ENCODE results near the gene NDUFAF8.
"Not testable (repeated sequence)": the region's sequence is repeated elsewhere in the genome, so short reads cannot be mapped to it uniquely, and the experiment has no call there.

NDUFAF8 gene

DNA sequence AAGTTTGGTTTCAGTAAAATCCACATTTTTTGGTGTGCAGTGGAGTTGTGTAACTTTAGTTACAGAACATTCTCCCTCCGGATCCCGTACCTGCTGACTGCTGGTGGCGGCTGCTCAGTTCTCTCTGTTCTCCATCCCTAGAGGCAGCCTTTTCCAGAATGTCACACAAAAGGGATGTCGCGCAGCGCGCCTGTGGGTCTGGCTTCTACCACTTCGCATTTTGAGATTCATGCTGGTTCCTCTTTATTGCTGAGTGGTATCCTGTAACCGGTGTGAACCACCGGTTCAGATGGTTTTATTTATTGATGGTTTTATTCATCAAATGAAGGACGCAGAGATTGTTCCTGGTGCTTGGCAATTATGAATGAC is 15.4 kb upstream of the NDUFAF8 start:
- DNase-seq (ENCODE audit: low read depth) = no peak

DNA sequence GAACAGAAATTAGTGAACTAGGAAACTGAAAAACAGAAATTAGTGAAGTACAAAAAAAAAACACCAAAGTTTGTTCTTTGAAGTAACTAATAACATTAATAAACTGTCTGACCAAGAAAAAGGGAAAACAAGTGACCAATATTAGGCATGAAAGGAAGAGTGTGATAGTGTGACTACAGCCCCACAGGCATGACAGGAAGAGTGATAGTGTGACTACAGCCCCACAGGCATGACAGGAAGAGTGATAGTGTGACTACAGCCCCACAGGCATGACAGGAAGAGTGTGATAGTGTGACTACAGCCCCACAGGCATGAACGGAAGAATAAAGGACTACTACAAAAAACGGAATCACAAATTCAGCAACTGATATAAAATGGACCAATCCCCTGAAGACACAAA is 11.5 kb upstream of the NDUFAF8 start:
- not testable (repeated sequence) for DNase-seq (ENCODE audit: low read depth)

DNA sequence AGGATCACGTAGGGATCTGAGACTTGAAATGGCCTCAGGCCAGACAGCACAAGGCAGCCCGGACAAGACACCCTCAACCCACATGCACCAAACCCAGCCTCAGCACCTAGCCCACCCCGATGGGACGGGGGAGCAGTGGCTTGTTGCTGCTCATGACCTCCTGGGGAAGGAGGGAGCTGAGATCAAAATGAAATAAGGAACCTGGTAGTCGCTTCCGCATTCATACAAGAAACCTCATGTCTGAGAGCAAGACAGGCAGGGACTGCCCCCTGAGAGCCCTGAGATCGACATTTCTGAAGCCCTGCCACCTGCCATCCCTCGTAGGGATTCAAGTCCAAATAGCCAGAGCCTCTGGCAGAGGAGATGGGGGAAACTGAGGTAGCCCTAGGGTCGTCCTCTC is 10.7 kb upstream of the NDUFAF8 start:
- DNase-seq (ENCODE audit: low read depth) = no peak

DNA sequence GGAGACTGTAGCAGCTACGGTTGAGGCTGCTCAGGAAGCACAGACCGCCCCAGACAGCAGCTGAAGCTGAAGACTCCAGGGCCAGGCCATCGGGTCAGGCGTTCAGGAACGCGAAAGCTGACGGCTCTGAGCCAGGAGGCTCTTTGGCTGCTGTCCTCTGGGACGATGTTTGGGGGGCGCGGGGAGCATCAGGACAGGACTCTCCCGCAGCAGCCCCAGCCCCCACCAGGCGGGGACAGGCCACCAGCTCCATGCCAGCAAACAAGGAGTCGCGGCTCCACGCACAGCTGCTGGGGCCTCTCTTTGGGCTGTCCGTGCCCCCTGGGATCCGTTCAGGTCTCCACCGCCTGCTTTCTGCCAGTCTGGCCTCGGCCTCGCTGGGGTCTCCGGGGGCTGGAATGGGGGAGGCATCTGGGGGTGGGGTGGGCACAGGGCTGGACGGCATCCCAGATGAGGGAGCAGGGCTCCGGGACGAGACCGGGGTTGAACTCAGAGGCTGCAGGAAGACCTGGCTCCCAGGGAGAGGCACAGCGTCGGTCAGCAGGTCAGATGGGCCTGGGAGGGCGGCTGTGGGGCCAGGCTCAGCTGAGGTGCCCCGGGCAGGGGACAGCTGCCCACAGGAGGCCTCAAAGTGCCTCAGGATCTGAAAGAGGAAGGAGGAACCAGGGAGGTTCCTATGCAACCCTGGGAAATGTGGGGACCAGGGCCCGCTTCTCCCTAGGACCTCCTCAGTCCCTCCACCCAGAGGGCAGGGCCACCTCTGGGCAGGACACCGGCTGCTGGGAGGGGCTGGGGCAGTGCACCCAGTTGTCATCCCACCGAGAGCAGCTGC is 10.1 kb upstream of the NDUFAF8 start:
- no peak for DNase-seq (ENCODE audit: low read depth)

DNA sequence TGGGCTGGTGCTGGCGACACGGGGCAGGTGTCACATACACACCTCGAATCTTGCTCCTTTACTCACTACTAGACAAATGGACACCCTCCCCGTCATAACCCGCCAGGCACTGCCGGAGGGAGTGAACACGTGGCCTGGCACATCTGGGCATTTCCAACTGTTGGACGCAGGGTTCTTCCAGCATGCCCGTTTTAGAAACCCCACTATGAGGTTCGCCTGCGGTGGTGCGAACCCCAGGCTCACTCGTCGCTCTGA is 9.5 kb upstream of the NDUFAF8 start:
- DNase-seq (ENCODE audit: low read depth) = no peak

DNA sequence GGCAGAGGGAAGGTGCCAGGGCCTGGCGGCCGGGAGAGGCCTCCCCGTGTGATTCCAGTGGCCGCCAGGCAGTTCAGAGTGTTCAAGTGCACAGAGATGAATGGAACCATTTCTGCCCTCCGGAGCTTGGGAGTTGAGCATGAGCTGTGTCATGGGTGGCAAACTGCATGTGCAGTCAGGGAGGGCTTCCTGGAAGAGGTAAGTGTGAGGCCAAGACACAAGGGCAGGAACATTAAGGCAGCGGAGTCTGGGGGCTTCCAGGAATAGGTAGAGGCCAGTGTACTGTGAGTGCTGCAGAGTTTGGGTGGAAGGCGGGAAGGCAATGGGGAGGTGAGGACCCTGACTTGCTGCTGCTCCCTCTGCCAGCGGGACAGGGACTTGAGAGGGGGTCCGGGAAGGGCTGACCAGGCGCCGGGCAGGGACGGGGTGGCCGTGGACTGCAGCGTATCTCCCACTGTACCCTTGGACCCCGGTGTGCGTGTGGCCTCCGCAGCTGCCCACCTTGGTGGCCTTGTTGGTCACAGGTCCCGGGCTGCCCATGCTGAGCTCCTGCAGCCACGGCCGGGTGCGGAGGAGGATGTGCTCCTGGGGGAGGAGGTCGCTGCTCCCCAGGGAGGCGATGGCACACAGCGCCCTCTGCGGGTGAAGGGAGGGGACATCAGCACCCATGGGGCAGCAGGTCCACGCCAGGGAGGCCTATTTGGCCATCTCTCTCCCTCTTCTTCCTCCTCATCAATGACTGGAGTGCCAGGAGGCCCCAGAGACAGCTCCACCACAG is 8.9 kb upstream of the NDUFAF8 start:
- DNase-seq (ENCODE audit: low read depth) = no peak

DNA sequence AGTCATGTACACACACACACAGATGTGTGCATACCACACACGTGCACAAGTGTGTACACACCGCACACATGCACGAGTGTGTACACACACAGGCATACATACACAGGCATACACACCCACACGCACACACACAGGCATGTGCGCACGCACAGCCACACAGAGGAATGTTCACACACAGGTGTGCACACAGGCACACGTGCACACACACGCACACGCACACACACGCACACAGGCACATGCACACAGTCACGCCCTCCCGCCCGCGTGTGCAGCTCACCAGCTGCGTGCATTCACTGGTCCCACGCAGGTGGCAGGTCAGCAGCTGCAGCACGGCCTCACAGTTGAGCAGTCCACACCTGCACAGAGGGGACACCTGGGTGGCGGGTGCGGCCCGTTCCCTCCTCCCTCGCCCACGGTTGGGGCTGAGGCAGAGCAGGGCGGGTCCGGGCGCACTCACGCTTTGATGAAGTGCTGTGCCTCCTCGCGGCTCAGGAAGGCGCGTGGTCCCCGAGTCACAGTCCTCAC is 7.9 kb upstream of the NDUFAF8 start:
- DNase-seq (ENCODE audit: low read depth) = no peak

DNA sequence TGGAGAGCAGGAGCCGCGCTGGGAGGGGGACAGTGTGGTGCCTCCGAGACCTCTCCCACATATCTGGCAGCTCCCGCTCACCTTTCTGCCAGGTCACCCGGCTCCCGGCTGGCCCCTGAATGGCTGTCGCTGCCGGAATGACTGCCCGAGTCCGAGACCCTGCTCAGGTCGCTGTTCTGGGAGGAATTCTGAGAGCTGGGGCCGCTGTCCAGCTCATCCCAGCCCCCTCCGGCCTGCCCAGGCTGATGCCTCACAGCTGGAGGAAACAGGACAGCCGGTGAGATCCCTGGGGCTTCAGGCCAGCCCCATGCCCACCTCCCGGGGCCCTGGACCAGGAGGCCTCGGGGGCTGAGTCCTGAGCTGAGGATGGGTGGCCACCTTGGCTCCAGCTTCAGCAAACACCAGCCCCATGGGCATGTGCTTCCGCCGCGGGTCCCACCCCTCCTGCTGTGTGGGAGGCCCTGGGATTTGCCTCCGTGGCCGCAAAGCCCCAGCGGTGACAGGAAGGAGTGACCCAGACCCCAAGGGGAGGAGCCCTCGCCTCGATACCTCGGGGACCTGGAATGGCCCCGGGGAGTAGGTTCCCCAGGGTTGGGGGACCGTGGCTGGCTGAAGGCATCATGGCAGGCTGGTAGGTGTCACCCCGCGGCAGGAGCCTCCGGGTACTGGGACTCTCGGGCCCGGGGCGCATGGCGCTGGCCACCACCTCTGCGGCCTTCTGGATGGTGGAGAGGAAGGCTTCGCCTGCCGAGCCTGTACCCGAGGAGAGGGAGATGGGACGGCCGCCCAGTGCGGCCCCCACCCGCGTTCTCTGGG is 7.1 kb upstream of the NDUFAF8 start:
- no peak for DNase-seq (ENCODE audit: low read depth)

DNA sequence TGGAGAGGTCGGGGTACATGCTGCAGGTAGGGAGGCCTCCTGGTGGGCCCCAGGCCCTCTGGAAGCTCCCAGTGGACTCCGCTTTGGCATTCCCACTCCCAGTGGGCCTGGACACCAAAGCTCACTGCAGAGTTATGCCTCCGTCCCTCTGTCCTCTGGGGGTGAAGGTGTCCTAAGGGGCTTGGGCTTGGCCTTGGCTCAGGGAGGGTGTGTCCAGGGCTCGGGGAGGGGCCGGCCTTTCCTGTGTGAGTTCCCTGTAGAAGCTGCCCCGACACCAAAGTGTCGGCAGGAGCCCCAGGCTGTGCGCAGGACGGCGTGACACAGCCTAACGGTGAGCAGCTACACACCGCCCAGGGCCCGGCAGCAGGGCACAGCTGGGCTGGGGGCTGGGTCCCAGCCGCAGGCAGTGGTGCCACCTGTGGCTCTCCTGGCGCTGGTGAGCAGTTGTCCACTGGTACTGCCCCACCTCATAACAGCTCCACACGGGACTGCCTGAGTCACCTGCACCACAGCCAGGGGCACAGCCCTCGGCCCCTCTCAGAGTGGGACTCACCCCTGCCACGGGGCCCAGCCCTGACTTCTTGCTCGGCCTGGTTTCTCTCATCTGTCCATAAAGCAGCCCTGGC is 6.4 kb upstream of the NDUFAF8 start:
- DNase-seq (ENCODE audit: low read depth) = no peak

DNA sequence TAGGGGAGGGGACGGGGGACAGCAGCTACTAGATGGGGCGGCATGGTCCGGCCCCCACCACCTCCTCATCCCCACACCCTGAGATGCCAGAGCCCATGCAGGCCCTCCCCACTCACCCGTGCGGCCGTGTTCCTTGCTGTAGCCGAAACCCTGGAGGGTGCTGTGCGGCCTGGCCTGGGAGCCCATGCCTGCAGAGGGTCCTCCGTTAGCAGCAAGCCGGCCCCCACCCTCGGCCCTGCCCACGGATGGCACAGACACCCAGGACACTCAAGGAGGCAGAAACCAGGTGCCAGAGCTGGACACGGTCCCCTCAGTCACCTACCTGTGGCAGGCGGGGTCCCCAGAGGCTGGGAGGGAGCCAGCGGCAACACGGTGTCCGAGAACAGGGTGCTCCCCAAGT is 5.8 kb upstream of the NDUFAF8 start:
- no peak for DNase-seq (ENCODE audit: low read depth)

DNA sequence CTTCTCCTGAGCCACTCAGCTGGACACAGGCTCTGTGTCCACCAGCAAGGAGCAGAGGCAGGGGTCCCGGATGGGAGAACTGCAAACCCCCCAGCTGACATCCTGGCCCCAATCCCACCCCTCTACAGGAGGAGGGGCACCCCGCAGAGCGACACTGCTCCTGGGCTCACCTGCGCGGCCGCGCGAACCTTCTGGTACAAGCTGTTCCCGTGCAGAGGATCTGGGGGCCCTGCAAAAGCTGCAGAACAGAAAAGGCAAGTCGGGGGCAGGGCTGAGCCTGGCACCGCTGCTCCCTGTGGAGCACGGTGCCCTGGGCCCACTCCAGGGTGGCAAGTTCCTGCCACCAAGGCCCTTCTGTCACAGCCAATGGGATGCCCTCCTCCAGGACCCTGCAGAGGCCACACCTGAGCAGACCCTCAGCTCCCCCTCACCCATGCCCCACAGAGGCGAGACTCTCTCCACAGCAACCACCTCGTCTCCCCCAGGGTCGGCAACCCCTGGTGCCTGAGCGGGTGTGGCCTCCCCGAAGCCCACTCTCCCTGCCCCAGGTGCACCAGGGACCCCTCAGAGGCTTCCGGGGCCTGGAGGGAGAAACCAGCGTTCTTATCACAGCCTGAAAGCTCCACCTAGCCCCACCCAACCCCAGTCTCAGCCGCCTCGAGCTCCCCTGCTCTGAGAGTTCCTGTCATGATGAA is 5.2 kb upstream of the NDUFAF8 start:
- DNase-seq (ENCODE audit: low read depth) = no peak

DNA sequence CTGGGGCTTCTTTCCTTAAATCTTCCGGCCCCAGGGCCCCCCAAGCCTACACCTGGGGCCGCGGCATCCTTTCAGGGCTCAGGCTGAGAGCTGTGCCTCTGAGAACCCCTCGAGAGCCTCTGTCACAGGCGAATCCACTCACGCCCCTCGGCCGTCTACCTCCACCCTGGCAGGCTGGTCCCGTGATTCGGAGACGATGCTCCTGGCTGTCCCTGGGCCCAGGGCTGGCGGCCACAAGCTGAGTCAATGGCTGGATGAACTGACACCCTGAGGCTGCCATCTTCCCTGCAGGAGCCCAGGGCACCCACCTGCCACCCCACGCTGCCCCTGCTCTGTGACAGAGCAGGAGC is 4.6 kb upstream of the NDUFAF8 start:
- no peak for DNase-seq (ENCODE audit: low read depth)

DNA sequence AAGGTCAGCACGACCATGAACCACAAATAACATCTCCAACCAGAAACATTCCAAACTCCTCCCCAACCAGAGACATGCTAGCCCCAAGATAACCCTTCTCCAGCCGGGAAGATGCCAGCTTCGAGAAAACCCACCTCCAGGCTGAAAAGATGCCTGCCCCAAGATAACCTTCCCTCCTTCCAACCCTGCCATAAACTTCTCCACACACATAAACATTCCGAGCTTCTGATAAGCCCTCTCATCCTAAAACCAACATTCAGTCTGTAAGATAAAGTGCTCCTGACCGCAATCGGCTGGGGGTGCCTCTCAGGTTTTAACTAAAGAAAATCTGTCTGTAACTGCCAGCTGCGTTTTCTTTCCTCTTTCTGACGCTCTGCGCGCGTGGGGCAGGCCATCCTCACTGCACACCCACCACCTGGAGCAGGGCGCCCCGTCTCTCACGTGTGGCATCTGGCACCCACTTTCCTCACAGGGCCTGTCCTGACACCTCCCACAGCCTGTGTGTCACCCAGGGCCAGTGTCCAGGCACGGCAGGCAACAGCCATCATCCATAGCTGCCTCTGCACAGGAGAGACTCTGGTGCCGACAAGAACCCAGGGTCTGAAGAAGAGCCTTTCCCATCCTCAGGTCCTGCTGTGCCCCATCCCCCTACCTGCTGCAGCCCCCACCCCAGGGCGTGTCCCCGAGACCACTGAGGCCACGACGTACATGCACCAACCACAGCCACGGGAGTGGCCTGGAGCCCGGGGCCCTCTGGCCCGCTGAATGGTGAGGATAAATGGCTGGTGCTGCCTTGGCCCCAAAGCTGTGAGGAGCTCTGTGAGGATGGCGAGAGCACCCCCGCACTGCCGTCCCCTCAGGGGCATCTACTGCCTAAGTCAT is 3.9 kb upstream of the NDUFAF8 start:
- no peak for DNase-seq (ENCODE audit: low read depth)

DNA sequence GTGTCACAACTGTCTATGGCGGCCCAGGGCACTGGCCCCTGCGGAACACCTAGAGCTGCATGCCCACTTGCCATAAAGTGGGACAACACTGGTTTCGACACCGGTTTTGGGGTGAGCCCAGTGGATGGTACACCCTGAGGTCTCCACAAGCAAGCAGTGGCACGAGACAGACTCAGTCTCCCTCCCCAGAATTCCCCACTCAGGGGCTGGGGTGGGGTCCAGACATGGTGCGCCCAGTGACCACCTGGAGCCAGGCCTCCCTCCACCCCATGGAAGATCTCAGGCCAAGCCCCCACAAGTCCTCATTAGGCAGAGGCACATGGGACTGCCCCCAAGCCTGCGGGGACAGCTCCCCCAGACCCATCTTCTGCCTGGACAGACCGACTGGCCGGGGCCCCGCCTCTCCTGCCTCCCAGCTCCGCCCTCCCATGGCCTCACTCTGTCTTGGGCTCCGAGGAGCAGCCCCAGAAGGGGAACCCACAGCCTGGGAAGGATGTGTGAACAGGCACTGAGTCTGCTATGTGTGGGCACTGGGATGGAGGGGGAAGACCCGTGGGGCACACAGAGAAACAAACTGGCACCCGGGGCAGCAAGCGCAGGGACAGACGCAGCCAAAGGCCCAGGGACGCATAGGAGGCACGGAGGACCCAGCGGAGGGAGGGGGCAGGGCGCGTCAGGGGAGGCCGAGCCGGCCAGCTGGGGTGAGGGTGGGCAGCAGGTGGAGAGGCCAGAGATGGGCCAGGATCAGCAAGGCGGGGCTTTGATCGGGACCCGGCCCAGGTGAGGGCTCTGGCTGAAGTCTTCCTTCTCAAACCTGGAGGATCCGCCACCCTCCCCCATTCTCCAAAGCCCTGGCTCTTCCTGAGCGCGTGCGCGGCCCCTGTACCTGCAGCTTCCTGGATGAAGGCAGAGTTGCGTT is 3.0 kb upstream of the NDUFAF8 start:
- DNase-seq (ENCODE audit: low read depth) = no peak

DNA sequence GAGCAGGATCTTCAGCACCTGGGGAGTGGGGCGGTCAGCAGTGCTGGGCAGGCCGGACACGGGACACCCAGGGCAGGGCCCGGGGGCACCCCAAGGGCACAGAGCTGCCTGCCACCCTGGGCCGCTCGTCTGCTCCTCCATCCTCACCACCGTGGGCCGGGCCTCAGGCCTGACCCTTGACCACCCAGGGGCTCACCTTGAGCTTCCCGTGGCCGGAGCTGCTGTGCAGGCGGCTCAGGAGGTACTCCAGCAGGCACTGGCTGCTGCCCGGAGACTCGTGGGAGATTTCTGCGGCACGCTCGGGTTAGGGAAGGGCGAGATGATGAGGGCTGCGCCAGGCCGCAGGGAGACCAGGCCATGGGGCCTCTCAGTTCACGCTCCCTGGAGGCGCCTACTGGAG is 2.3 kb upstream of the NDUFAF8 start:
- DNase-seq (ENCODE audit: low read depth) = no peak

DNA sequence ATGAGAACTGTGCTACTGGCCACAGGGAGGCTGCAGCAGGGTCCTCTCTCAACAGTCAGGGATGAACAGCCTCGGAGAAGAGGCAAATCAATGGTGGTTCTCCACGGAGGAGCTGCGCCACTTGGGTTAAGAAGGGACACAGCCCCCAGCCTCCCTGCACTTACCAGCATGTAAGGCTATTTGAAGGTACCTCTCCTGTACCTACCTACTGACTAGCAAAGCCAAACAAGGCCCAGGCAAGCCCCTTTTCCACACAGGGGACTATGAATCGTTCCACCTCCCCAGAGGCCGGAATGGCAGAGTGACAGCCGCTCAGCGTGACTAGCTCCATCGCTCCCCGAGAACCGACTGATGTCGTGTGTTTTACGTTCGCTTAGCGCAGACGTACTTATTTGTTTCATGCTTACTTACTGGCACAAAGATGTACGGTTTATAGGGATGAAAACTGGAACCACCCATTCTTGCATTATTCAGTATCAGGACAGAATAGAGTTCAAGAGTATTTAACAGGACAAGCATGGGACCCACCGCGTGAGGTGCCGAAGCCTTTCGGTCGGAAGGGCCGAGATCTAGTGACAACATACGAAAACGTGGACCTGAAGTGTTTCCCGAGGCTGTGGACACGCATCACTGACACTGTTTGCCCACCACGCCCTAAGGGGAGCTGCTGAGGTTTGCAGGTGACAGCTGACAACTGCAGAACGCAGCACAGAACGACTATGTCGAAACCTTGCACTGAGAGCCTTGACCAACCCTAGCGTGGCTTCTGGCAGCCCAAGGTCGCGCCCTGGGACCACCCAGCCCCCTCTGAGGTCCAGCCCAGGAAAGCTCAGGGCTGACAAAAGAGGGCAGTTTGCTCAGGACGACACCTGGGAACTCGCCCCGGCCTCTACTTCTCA is 1.3 kb upstream of the NDUFAF8 start:
- DNase-seq (ENCODE audit: low read depth) = no peak

DNA sequence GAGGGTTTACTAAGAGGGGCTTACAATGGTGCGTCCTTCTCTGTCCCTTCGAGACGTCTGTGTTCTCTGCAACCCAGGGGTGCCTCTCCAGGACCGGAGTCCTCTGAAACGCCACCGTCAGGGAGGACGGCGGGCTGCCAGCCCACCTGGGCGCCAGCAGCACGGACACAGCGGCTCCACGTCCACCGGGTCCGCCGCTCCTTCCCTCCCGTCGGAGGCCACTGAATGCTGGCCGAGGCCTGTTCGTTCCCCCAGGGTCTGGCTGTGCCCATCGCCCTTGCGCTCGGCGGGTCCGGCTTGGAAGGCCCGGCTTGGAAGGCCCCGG is 666 bp upstream of the NDUFAF8 start:
- DNase-seq (ENCODE audit: low read depth) = no peak

DNA sequence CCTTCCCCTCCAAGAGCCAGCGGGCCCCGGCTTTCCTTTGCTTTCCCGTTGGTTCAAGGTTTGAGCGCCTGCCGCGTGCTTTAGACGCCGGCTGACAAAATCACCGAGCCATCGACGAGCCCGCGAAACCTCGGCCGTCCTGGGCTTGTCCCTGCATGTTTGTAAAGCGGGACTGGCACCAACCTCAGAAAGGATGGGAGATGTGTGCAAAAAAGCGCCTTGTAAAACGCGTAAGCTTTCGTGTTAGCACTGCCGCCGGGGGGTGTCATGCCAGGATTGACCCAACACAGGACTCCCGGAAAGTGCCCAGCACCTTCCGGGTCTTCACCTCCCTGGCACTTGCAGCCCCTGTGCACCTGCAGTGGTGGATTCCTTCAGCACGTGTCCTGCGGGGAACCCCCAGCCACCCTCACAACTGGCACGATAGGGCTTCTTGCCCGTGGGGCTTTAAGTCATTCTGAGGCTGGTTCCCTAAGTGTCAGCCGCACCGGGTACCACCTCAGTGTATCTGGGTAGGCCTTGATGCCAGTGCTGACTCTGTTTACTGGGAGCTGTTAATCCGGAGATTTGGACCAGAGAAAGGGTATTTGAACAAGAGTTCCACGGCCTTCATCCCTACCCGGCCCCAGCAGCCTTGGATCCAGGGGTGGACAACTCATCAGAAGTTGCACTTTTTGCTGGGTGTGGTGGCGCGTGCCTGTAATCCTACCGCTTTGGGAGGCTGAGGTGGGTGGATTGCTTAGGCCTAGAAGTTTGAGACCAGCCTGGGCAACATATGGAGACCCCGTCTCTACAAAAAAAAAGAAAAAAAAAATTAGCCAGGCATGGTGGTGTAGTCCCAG is 817 bp downstream of the NDUFAF8 start:
- DNase-seq (ENCODE audit: low read depth) = no peak

Measured in GM04503 (cell line).